Right lobe of liver (tissue), 4 donors: ENCODE data around the gene DTNB.

ENCODE experiments used
- POLR2A ChIP-seq: fragments of 450-650 bp; IDR thresholded peaks from one replicate; pipeline ENCODE4 v1.6.1; 2017; ENCODE audit warnings: antibody characterized with exemption, mild to moderate bottlenecking
- TF ChIP-seq, protein P1 (sequence below), 4 donors: fragments of 200-600 bp in 3 of 4; fragments of 450-650 bp in 1 of 4; IDR thresholded peaks; one replicate each; pipeline versions ENCODE4 v1.5.1 to v1.8.0; 2016 to 2022; ENCODE audit warnings: antibody characterized with exemption in 4 of 4, mild to moderate bottlenecking in 2 of 4
- donor health status: DM: no; HTN: no; CAD: no.
- donor health status: DM: no; HTN: no; CAD: no.
- donor health status: DM: no; HTN: yes; CAD: no.

DNA sequence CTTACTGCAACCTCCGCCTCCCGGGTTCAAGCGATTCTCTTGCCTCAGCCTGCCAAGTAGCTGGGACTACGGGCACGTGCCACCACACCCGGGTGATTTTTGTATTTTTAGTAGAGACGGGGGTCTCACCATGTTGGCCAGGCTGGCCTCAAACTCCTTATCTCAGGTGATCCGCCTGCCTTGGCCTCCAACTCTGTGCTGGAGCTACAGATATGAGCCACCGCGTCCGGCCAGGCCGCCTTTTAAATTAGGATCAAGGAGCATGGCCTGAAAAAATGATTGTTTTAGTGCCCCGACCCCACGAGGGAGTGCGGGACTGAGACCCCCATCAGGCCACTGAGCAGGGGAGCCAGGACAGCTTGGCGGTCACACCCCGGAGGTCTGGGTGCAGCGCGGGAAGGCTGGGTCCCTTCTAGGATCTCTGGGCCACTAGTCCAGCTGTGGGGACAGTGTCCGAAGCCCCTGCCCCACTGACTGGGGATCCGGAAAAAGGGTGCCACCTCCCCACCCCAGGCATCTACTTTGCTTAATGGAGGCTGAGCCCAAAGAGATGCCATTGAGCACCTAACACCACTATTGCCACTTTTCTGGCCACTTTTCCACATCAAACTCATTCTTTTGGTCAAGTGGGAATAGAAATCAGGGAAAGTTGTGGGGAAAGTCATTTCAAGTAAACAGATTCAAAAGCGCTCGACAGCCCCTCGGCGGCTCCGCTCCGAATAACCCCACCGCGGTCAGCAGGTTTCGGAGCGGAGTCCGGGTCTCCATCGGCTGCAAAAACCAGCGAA is 311.9 kb downstream of the DTNB start:
- no peak for TF ChIP-seq POLR2A
- TF ChIP-seq, protein P1, sequence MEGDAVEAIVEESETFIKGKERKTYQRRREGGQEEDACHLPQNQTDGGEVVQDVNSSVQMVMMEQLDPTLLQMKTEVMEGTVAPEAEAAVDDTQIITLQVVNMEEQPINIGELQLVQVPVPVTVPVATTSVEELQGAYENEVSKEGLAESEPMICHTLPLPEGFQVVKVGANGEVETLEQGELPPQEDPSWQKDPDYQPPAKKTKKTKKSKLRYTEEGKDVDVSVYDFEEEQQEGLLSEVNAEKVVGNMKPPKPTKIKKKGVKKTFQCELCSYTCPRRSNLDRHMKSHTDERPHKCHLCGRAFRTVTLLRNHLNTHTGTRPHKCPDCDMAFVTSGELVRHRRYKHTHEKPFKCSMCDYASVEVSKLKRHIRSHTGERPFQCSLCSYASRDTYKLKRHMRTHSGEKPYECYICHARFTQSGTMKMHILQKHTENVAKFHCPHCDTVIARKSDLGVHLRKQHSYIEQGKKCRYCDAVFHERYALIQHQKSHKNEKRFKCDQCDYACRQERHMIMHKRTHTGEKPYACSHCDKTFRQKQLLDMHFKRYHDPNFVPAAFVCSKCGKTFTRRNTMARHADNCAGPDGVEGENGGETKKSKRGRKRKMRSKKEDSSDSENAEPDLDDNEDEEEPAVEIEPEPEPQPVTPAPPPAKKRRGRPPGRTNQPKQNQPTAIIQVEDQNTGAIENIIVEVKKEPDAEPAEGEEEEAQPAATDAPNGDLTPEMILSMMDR (IDR thresholded peaks at IDR 0.05) = no peak
